Measurements from ENCODE around the gene ATXN1.

The ATXN1 gene

GRCh38 chr6:16292942-16293341 is 468.3 kb downstream of the ATXN1 start:
- TF ChIP-seq CSRNP3 (CRISPR knock-in tag; IDR thresholded peaks at IDR 0.05) (no peak), PPARA (CRISPR knock-in tag; IDR thresholded peaks at IDR 0.05; ENCODE audit: borderline replicate concordance) (no peak), ZC3H10 (CRISPR knock-in tag; IDR thresholded peaks at IDR 0.05) (no peak), RARB (CRISPR knock-in tag; IDR thresholded peaks at IDR 0.05) (no peak), TOX (CRISPR knock-in tag; IDR thresholded peaks at IDR 0.05; ENCODE audit: borderline replicate concordance) (no peak), ZNF8 (CRISPR knock-in tag; IDR thresholded peaks at IDR 0.05) (no peak), ESRRG (CRISPR knock-in tag; IDR thresholded peaks at IDR 0.05) (no peak), BACH2 (CRISPR knock-in tag; IDR thresholded peaks at IDR 0.05; ENCODE audit: borderline replicate concordance) (no peak), CREB5 (CRISPR knock-in tag; IDR thresholded peaks at IDR 0.05; ENCODE audit: low read depth) (no peak), TSHZ2 (CRISPR knock-in tag; IDR thresholded peaks at IDR 0.05) (no peak), GLIS3 (CRISPR knock-in tag; IDR thresholded peaks at IDR 0.05) (no peak), ZFP3 (CRISPR knock-in tag; IDR thresholded peaks at IDR 0.05) (no peak), ZNF565 (CRISPR knock-in tag; conservative IDR thresholded peaks at IDR 0.05; ENCODE audit: low read depth) (no peak), ZNF70 (CRISPR knock-in tag; IDR thresholded peaks at IDR 0.05) (no peak), TCF4 (CRISPR knock-in tag; IDR thresholded peaks at IDR 0.05; ENCODE audit: borderline replicate concordance) (no peak), OSR1 (CRISPR knock-in tag; IDR thresholded peaks at IDR 0.05) (no peak), SNAI2 (CRISPR knock-in tag; IDR thresholded peaks at IDR 0.05) (no peak), ARNTL (CRISPR knock-in tag; IDR thresholded peaks at IDR 0.05; ENCODE audit: borderline replicate concordance, low read depth) (no peak), ISL1 (CRISPR knock-in tag; IDR thresholded peaks at IDR 0.05) (no peak)
- no peak for ATAC-seq

GRCh38 chr6:16292432-16292831 is 468.8 kb downstream of the ATXN1 start:
- no peak for TF ChIP-seq CSDC2 (CRISPR knock-in tag; IDR thresholded peaks at IDR 0.05)
- no peak for TF ChIP-seq ZFP30 (CRISPR knock-in tag; IDR thresholded peaks at IDR 0.05)
- TF ChIP-seq TCF4 (CRISPR knock-in tag; IDR thresholded peaks at IDR 0.05; ENCODE audit: borderline replicate concordance): no peak
- no peak for TF ChIP-seq RARB (CRISPR knock-in tag; IDR thresholded peaks at IDR 0.05)
- no peak for TF ChIP-seq PATZ1 (CRISPR knock-in tag; IDR thresholded peaks at IDR 0.05; ENCODE audit: borderline replicate concordance)
- ATAC-seq: no peak

GRCh38 chr6:16291739-16292138 is 469.5 kb downstream of the ATXN1 start:
- TF ChIP-seq ZFP3 (CRISPR knock-in tag; IDR thresholded peaks at IDR 0.05) (no peak), PPARA (CRISPR knock-in tag; IDR thresholded peaks at IDR 0.05; ENCODE audit: borderline replicate concordance) (no peak), RARB (CRISPR knock-in tag; IDR thresholded peaks at IDR 0.05) (no peak), SNAI2 (CRISPR knock-in tag; IDR thresholded peaks at IDR 0.05) (no peak), TSHZ2 (CRISPR knock-in tag; IDR thresholded peaks at IDR 0.05) (no peak), CSDC2 (CRISPR knock-in tag; IDR thresholded peaks at IDR 0.05) (no peak), CSRNP3 (CRISPR knock-in tag; IDR thresholded peaks at IDR 0.05) (no peak), OSR1 (CRISPR knock-in tag; IDR thresholded peaks at IDR 0.05) (no peak)
- ATAC-seq: no peak
